Ovary (tissue), 9 donors: Measurements from ENCODE around the gene INO80C. TPM values are rescaled to one million over a fixed set of nuclear protein-coding genes. Genes with fewer than 3 reads are reported as not detected.

ENCODE experiments used
- DNase-seq, 5 donors: peaks; one replicate each; pipeline ENCODE4 v3.0.0-alpha.2; 2019 to 2020
- H3K27ac ChIP-seq, 2 donors: fragments of 200-600 bp; one replicate each; pipeline versions ENCODE4 v1.5.1 to v1.8.0; 2019 to 2022
- H3K27me3 ChIP-seq: fragments of 200-600 bp; one replicate; pipeline ENCODE4 v1.8.0; 2022
- H3K36me3 ChIP-seq: fragments of 200-600 bp; sonication (generic); one replicate; pipeline ENCODE4 v1.5.1; 2019
- H3K4me1 ChIP-seq: one replicate; pipeline ENCODE4 v1.8.1; 2013; ENCODE audit warnings: mild to moderate bottlenecking, moderate library complexity; ENCODE audit not compliant: insufficient read depth
- H3K4me3 ChIP-seq: fragments of 200-600 bp; sonication (generic); one replicate; pipeline ENCODE4 v1.5.1; 2017
- H3K9me3 ChIP-seq, 2 donors: fragments of 200-600 bp in 1 of 2; sonication (generic) in 1 of 2; one replicate each; pipeline versions ENCODE4 v1.5.1 to v1.8.1; 2013 to 2019; ENCODE audit warnings: mild to moderate bottlenecking in 1 of 2, moderate library complexity in 1 of 2
- CTCF ChIP-seq, 3 donors: fragments of 450-650 bp in 2 of 3; fragments of 200-600 bp in 1 of 3; IDR thresholded peaks; one replicate each; pipeline versions ENCODE4 v1.5.1 to v1.8.0; 2016 to 2022; ENCODE audit warnings: antibody characterized with exemption in 3 of 3, mild to moderate bottlenecking in 1 of 3
- EP300 ChIP-seq: sonication (generic); formaldehyde crosslinking; IDR thresholded peaks from one replicate; pipeline ENCODE4 v1.6.1; 2017; ENCODE audit warnings: antibody characterized with exemption
- POLR2A ChIP-seq: fragments of 450-650 bp; IDR thresholded peaks from one replicate; pipeline ENCODE4 v1.6.1; 2017; ENCODE audit warnings: antibody characterized with exemption, mild to moderate bottlenecking, moderate library complexity
- WGBS, 3 donors: extraction: QIAGEN DNeasy Blood & Tissue Kit in 1 of 3; methylation state at CpG; one replicate each; pipeline versions ENCODE4 v1.1.5 to v1.1.7; 2013 to 2017; 5-methylcytosine and 5-hydroxymethylcytosine counted together
- intact Hi-C, 4 donors: fragments of 100-400 bp; cut with DNase I; formaldehyde crosslinking; loops; one replicate each; pipeline versions ENCODE4 v1.11.0 to v1.15.1; 2022 to 2023
- polyA plus RNA-seq, 2 donors: library from polyadenylated mRNA; stranded (reverse); fragments of 200-250 nt in 1 of 2; fragments of 350-450 nt in 1 of 2; fragmentation: Illumina TruSeq in 1 of 2; extraction: RNeasy Lipid Tissue Mini Kit (QIAGEN cat#74804) in 1 of 2; gene quantifications; one replicate each; pipeline ENCODE4 v1.2.3, GENCODE V29; 2013 to 2014
- total RNA-seq, 7 donors: library from RNA; depleted of rRNA in 2 of 7; stranded (reverse); fragments of >200 nt in 2 of 7; fragmentation: NEBNext Ultra II Directional in 3 of 7; extraction: Animal tissue kit (Norgen Biotek cat#: 25700) in 3 of 7; gene quantifications; one replicate each; pipeline versions ENCODE4 v1.1.0 to v1.2.4, GENCODE V29; 2016 to 2023
- donor health status: DM: no; HTN: no; CAD: no; lungs with moderate emphysema.
- donor health status: DM: no; HTN: no; CAD: no.
- donor health status: Bipolar disorder and iron deficiency.
- donor health status: DM: yes; HTN: yes; CAD: no.
- donor health status: DM: no; HTN: no; CAD: no.
- donor health status: DM: yes; HTN: yes; CAD: no.

INO80C gene
- total and polyA plus RNA-seq, 9 donors, result 1.8 to 13.9 (median 8.8) TPM

DNA sequence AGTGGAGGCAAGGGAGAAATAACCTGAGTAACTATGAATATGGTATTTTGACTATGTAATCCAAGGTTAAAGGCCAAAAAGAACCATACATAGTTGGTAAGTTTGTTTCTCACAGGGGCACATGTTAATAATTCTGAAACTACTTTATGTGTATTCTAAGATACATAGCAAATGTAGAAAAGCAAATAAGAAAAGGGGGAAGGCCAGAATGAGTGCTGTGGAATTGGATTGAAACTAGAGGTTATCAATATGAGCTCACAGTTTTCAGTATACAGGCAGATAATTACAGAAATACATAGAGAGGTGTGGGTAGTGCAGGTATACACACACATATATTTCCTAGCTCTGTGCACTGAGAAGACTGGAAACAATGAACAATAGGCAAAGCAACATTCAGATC lies 13.7 kb downstream of the INO80C start:
- Histone ChIP-seq H3K36me3 (no peaks in the 10 kb centered on the region), H3K4me1 (no peaks in the 10 kb centered on the region), H3K4me3 (no peak overlapping the region), H3K27me3 (no peaks in the 10 kb centered on the region), H3K27ac (no peak overlapping the region), H3K9me3 (no peaks in the 10 kb centered on the region)
- intact Hi-C loops, result no loop called here
- DNase-seq, result no peak
- no peak for TF ChIP-seq CTCF (IDR thresholded peaks at IDR 0.05)

GRCh38 chr18:35481960-35482366 lies 15.8 kb downstream of the INO80C start:
- Histone ChIP-seq H3K4me3 (no peak overlapping the region), H3K27ac (no peak overlapping the region), H3K36me3 (no peaks in the 10 kb centered on the region), H3K4me1 (no peaks in the 10 kb centered on the region), H3K9me3 (no peaks in the 10 kb centered on the region), H3K27me3 (no peaks in the 10 kb centered on the region)
- DNase-seq, result no peak
- intact Hi-C loops, result no loop called here
- 75 to 92% (median 75%) methylated on average over 5 of the region's 5 CpGs for WGBS, 3 donors
- TF ChIP-seq POLR2A (no peak), CTCF (IDR thresholded peaks at IDR 0.05) (no peak), EP300 (no peak)

- DNase-seq, result no peak
- TF ChIP-seq CTCF (IDR thresholded peaks at IDR 0.05) (no peak), POLR2A (no peak), EP300 (no peak)
- Histone ChIP-seq H3K4me3 (no peak overlapping the region), H3K27ac (no peak overlapping the region), H3K36me3 (no peaks in the 10 kb centered on the region), H3K9me3 (no peaks in the 10 kb centered on the region), H3K27me3 (no peaks in the 10 kb centered on the region), H3K4me1 (no peaks in the 10 kb centered on the region)
- intact Hi-C loops, result no loop called here
- WGBS, 3 donors, result 72 to 87% (median 80%) methylated on average over 1 of the region's 1 CpG
Observed at GRCh38 chr18:35479911-35480586, 17.7 kb downstream of the INO80C start.

- no peaks in the 10 kb centered on the region for H3K27me3 ChIP-seq
- DNase-seq, result no peak
- H3K4me3 ChIP-seq, result no peak overlapping the region
- H3K36me3 ChIP-seq, result no peaks in the 10 kb centered on the region
- H3K27ac ChIP-seq, result no peak overlapping the region
- H3K9me3 ChIP-seq, result no peaks in the 10 kb centered on the region
- WGBS, 3 donors, result 77 to 80% (median 78%) methylated on average over 8 of the region's 8 CpGs
- intact Hi-C loops, result no loop called here
- no peaks in the 10 kb centered on the region for H3K4me1 ChIP-seq
- TF ChIP-seq CTCF (IDR thresholded peaks at IDR 0.05), result no peak
- no peak for TF ChIP-seq EP300
- TF ChIP-seq POLR2A, result no peak
Observed at GRCh38 chr18:35478520-35479435, 19.0 kb downstream of the INO80C start.
